H9 (cell line): ENCODE measurements around the gene SIVA1. TPM values are rescaled to one million over a fixed set of nuclear protein-coding genes. Genes with fewer than 3 reads are reported as not detected.

Experiments used
- DNase-seq: peaks from one replicate; pipeline ENCODE4 v3.0.0-alpha.2; 2017
- H2AFZ ChIP-seq: one replicate; pipeline ENCODE4 v1.6.1; 2013; ENCODE audit warnings: mild to moderate bottlenecking, low read length, control low read depth, moderate library complexity
- H2AK5ac ChIP-seq: 2 replicates; pipeline ENCODE4 v1.6.1; 2013; ENCODE audit warnings: low read length, control low read depth, mixed read lengths; ENCODE audit not compliant: insufficient read length
- H2BK120ac ChIP-seq: one replicate; pipeline ENCODE4 v1.6.1; 2013; ENCODE audit warnings: low read depth, mild to moderate bottlenecking, low read length, control low read depth, inconsistent platforms; ENCODE audit not compliant: poor library complexity, severe bottlenecking
- H2BK12ac ChIP-seq: 2 replicates; pipeline ENCODE4 v1.6.1; 2013; ENCODE audit warnings: low read length, control low read depth, mixed read lengths, low read depth; ENCODE audit not compliant: insufficient read length
- H2BK15ac ChIP-seq: 2 replicates; pipeline ENCODE4 v1.6.1; 2013; ENCODE audit warnings: low read depth, low read length, control low read depth
- H2BK20ac ChIP-seq: one replicate; pipeline ENCODE4 v1.6.1; 2013; ENCODE audit warnings: low read depth, mild to moderate bottlenecking, low read length, control low read depth, inconsistent platforms; ENCODE audit not compliant: poor library complexity, severe bottlenecking
- H2BK5ac ChIP-seq: 2 replicates; pipeline ENCODE4 v1.6.1; 2013; ENCODE audit warnings: low read length, control low read depth, mixed read lengths; ENCODE audit not compliant: insufficient read length
- H3K14ac ChIP-seq: 2 replicates; pipeline ENCODE4 v1.6.1; 2013; ENCODE audit warnings: low read length, control low read depth; ENCODE audit not compliant: insufficient read depth
- H3K18ac ChIP-seq: 2 replicates; pipeline ENCODE4 v1.6.1; 2013; ENCODE audit warnings: low read depth, mild to moderate bottlenecking, mixed read lengths, low read length, control low read depth; ENCODE audit not compliant: insufficient read length
- H3K23ac ChIP-seq: 2 replicates; pipeline ENCODE4 v1.6.1; 2013; ENCODE audit warnings: low read length, control low read depth, mixed read lengths, low read depth; ENCODE audit not compliant: insufficient read length
- H3K23me2 ChIP-seq: 2 replicates; pipeline ENCODE4 v1.6.1; 2013; ENCODE audit warnings: low read depth, mild to moderate bottlenecking, mixed read lengths, low read length, control low read depth; ENCODE audit not compliant: insufficient read length, poor library complexity, severe bottlenecking
- H3K27ac ChIP-seq: 2 replicates; pipeline ENCODE4 v1.5.1; 2013; ENCODE audit warnings: low read length, control low read depth, mixed read lengths, low read depth; ENCODE audit not compliant: insufficient read length
- H3K27me3 ChIP-seq: 2 replicates; pipeline ENCODE4 v1.6.1; 2013; ENCODE audit warnings: low read length, control low read depth, inconsistent platforms; ENCODE audit not compliant: insufficient read depth
- H3K4ac ChIP-seq: 2 replicates; pipeline ENCODE4 v1.6.1; 2013; ENCODE audit warnings: low read depth, mild to moderate bottlenecking, control low read depth, inconsistent platforms, low read length, moderate library complexity
- H3K4me1 ChIP-seq: 2 replicates; pipeline ENCODE4 v1.6.1; 2013; ENCODE audit warnings: low read length, control low read depth, inconsistent platforms; ENCODE audit not compliant: insufficient read depth
- H3K4me2 ChIP-seq: 2 replicates; pipeline ENCODE4 v1.6.1; 2013; ENCODE audit warnings: low read length, control low read depth, mixed read lengths; ENCODE audit not compliant: insufficient read length, insufficient read depth
- H3K56ac ChIP-seq: 2 replicates; pipeline ENCODE4 v1.6.1; 2013; ENCODE audit warnings: low read depth, mild to moderate bottlenecking, mixed read lengths, low read length, control low read depth; ENCODE audit not compliant: insufficient read length
- H3K79me1 ChIP-seq: 2 replicates; pipeline ENCODE4 v1.6.1; 2013; ENCODE audit warnings: low read depth, mild to moderate bottlenecking, moderate library complexity, low read length, control low read depth, inconsistent platforms; ENCODE audit not compliant: insufficient read depth, poor library complexity, severe bottlenecking
- H3K79me2 ChIP-seq: 2 replicates; pipeline ENCODE4 v1.6.1; 2013; ENCODE audit warnings: low read length, control low read depth, inconsistent platforms; ENCODE audit not compliant: insufficient read depth
- H3K9ac ChIP-seq: 2 replicates; pipeline ENCODE4 v1.6.1; 2013; ENCODE audit warnings: low read length, control low read depth, mixed read lengths; ENCODE audit not compliant: insufficient read length; ENCODE audit errors: extremely low read depth
- H3K9me3 ChIP-seq: one replicate; pipeline ENCODE4 v1.6.1; 2013; ENCODE audit warnings: low read depth, low read length, inconsistent platforms; ENCODE audit not compliant: control insufficient read depth
- H3T11ph ChIP-seq: one replicate; pipeline ENCODE4 v1.6.1; 2013; ENCODE audit warnings: mild to moderate bottlenecking, low read length, control low read depth, inconsistent platforms
- H4K20me1 ChIP-seq: one replicate; pipeline ENCODE4 v1.6.1; 2013; ENCODE audit not compliant: control insufficient read depth, insufficient read length, insufficient read depth
- H4K5ac ChIP-seq: 2 replicates; pipeline ENCODE4 v1.6.1; 2013; ENCODE audit warnings: low read depth, mild to moderate bottlenecking, mixed read lengths, low read length, control low read depth; ENCODE audit not compliant: insufficient read length
- H4K8ac ChIP-seq: replicated peaks from 2 replicates; pipeline ENCODE4 v1.6.1; 2013; ENCODE audit warnings: low read length, control low read depth, mixed read lengths, low read depth; ENCODE audit not compliant: insufficient read length
- H4K91ac ChIP-seq: 2 replicates; pipeline ENCODE4 v1.6.1; 2013; ENCODE audit warnings: low read depth, mild to moderate bottlenecking, moderate library complexity, mixed read lengths, low read length, control low read depth; ENCODE audit not compliant: insufficient read length
- H3K27ac Mint-ChIP-seq, 3 experiments: 2 replicates in 2 of 3; 3 replicates in 1 of 3; pipeline ENCODE4 v1.8.0; 2020 to 2021; ENCODE audit warnings: mixed read lengths in 3 of 3, mild to moderate bottlenecking in 1 of 3, moderate library complexity in 1 of 3
- H3K27me3 Mint-ChIP-seq: 2 replicates; pipeline ENCODE4 v1.8.0; 2021; ENCODE audit warnings: low read depth, mild to moderate bottlenecking, moderate library complexity, mixed read lengths
- H3K36me3 Mint-ChIP-seq, 3 experiments: 2 replicates in 2 of 3; 3 replicates in 1 of 3; pipeline ENCODE4 v1.8.0; 2020 to 2021; ENCODE audit warnings: low read depth in 3 of 3, mixed read lengths in 3 of 3; ENCODE audit not compliant: insufficient read depth in 1 of 3
- H3K4me1 Mint-ChIP-seq, 2 experiments: 2 replicates each; pipeline ENCODE4 v1.8.0; 2020; ENCODE audit warnings: mixed read lengths in 2 of 2
- H3K4me3 Mint-ChIP-seq, 2 experiments: 2 replicates in 1 of 2; 3 replicates in 1 of 2; pipeline ENCODE4 v1.8.0; 2020 to 2021; ENCODE audit warnings: mild to moderate bottlenecking in 2 of 2, mixed read lengths in 2 of 2, moderate library complexity in 1 of 2
- H3K9me3 Mint-ChIP-seq, 2 experiments: 2 replicates in 1 of 2; 3 replicates in 1 of 2; pipeline ENCODE4 v1.8.0; 2020; ENCODE audit warnings: mild to moderate bottlenecking in 2 of 2, mixed read lengths in 2 of 2, moderate library complexity in 1 of 2
- WGBS: extraction: QIAGEN DNeasy Blood & Tissue Kit; methylation state at CpG from one replicate; pipeline ENCODE4 v1.1.7; 2013; ENCODE audit warnings: missing lambda C conversion rate, low lambda C conversion rate, mixed read lengths; ENCODE audit not compliant: insufficient read length; ENCODE audit errors: extremely low coverage; 5-methylcytosine and 5-hydroxymethylcytosine counted together
- total RNA-seq: library from RNA; stranded (reverse); gene quantifications from 2 replicates; pipeline ENCODE4 v1.2.1, GENCODE V29; 2021
- TF ChIP-seq, protein P1 (sequence below): fragments of 200-600 bp; sonication (generic); conservative IDR thresholded peaks from 3 replicates; pipeline ENCODE4 v1.8.0; 2021; ENCODE audit warnings: antibody characterized with exemption, mild to moderate bottlenecking

Gene SIVA1
- total RNA-seq, 1 experiment from 2014 or later = 125 TPM

DNA sequence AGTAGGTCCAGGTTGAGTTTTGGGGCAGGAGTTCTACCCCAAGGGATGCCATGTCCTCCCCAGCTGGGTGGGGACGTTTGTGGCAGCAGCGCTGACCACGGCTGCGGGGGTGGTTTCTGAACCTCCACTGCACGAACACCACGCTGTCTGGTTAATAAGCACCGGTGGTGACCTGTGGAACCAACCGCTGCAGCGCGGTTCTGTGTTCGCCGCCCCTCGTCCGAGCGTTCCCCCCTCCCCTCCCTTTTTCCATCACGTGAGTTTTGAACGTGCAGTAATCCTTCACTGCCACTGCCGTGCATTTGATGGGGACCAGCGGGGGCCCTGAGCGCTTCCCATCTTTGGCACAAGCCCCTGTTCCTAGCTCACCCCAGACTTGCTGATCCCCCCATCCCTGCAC is 35.3 kb upstream of the SIVA1 start:
- H3K9me3 Mint-ChIP-seq = no peaks in the 10 kb centered on the region; a peak in 1 of 5 replicates
- no peak overlapping the region for H3K4me3 Mint-ChIP-seq
- peaks cover 3% of the 10 kb centered on the region for H4K20me1 ChIP-seq
- H3K36me3 Mint-ChIP-seq = peaks cover 2 to 33% (median 27%) of the 10 kb centered on the region in 3 experiments; a peak in 6 of 7 replicates
- H3T11ph ChIP-seq = no peak overlapping the region
- H3K27ac ChIP-seq = no peak overlapping the region
- TF ChIP-seq, protein P1, sequence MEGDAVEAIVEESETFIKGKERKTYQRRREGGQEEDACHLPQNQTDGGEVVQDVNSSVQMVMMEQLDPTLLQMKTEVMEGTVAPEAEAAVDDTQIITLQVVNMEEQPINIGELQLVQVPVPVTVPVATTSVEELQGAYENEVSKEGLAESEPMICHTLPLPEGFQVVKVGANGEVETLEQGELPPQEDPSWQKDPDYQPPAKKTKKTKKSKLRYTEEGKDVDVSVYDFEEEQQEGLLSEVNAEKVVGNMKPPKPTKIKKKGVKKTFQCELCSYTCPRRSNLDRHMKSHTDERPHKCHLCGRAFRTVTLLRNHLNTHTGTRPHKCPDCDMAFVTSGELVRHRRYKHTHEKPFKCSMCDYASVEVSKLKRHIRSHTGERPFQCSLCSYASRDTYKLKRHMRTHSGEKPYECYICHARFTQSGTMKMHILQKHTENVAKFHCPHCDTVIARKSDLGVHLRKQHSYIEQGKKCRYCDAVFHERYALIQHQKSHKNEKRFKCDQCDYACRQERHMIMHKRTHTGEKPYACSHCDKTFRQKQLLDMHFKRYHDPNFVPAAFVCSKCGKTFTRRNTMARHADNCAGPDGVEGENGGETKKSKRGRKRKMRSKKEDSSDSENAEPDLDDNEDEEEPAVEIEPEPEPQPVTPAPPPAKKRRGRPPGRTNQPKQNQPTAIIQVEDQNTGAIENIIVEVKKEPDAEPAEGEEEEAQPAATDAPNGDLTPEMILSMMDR = no peak
- no peak overlapping the region for H4K91ac ChIP-seq
- H3K18ac ChIP-seq = no peak overlapping the region
- H3K56ac ChIP-seq = no peak overlapping the region
- no peak overlapping the region for H3K14ac ChIP-seq
- DNase-seq = no peak
- peak overlapping the region in 2 of 3 experiments; percentile 29 to 58; a peak in 2 of 7 replicates for H3K27ac Mint-ChIP-seq
- H2BK5ac ChIP-seq = no peak overlapping the region
- no peak overlapping the region for H2AFZ ChIP-seq
- no peaks in the 10 kb centered on the region for H3K4me1 ChIP-seq
- no peak overlapping the region for H2AK5ac ChIP-seq
- no peaks in the 10 kb centered on the region for H3K9me3 ChIP-seq
- no peaks in the 10 kb centered on the region for H3K27me3 ChIP-seq
- no CpG with 5 or more reads among the region's 20 CpGs for WGBS
- peaks cover 1% of the 10 kb centered on the region; the same call in 1 of the 2 replicates for H3K27me3 Mint-ChIP-seq
- no peak overlapping the region for H2BK15ac ChIP-seq
- H2BK120ac ChIP-seq = no peak overlapping the region
- H3K23me2 ChIP-seq = no peaks in the 10 kb centered on the region
- no peak overlapping the region for H3K23ac ChIP-seq
- no peak overlapping the region for H3K4me2 ChIP-seq
- 0 out of 4 replicates have a peak, but pooled peaks cover 0 to 2% of the 10 kb centered on the region in 2 experiments for H3K4me1 Mint-ChIP-seq
- no peak overlapping the region for H2BK12ac ChIP-seq
- H3K79me1 ChIP-seq = no peaks in the 10 kb centered on the region
- H2BK20ac ChIP-seq = no peak overlapping the region
- H3K4ac ChIP-seq = no peak overlapping the region
- no peak overlapping the region for H4K8ac ChIP-seq
- H3K79me2 ChIP-seq = no peaks in the 10 kb centered on the region
- no peak overlapping the region for H3K9ac ChIP-seq
- H4K5ac ChIP-seq = no peak overlapping the region
